SK-N-MC (cell line): ENCODE results near the gene KCNC2.

Experiments
- EZH2 ChIP-seq: fragments of 200-600 bp; sonication (generic); IDR thresholded peaks from one replicate; pipeline ENCODE4 v1.6.1; 2017; ENCODE audit warnings: antibody characterized with exemption
- POLR2AphosphoS5 ChIP-seq: IDR thresholded peaks from 2 replicates; pipeline ENCODE4 v1.6.1; 2012; ENCODE audit warnings: mild to moderate bottlenecking, low read depth, low read length, borderline replicate concordance

DNA sequence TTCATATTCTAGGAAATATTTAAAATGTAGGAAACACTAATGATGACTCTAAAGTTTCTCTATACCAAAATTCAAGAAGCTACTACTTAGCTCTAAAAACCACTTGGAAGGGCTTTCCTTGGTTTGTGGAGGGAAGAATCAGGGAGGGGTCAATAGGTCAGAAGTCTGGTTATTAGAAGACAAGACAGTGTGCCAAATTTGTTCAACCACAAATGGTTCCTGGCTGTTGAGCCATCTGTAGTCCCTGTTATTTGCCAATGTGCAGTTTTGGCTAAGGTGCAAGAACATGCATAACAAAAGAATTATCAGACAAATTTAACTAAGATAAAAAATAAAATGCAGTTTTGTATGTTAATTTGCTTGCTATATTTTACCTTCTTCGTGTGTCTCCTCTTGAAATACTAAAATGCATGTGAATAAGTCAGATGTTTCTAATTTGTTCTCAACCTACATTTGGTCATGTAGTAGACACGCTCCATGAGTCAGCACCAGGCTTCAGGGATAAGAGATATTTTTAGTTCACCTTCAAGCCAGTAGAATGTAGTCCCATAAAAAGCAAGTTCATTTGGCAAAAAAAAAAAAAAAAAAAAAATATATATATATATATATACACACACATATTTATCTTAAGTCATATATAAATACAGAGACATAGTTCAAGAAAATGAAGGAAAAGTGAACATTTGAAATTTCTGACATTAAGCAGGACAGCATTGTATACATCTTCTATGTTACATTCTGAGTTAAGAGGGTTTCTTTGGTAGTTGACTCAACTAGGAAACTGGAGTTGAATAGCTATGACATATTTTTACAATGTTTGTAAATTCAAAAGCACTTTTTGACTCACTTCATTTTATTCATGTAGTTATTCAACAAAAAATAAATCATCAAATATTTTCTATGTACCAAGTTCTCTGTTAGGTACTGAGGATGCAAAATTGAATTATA lies 123.3 kb downstream of the KCNC2 start:
- TF ChIP-seq EZH2 (no peak), POLR2AphosphoS5 (no peak)
